HepG2 (cell line): Measurements from ENCODE around the gene RMI1. TPM values are rescaled to one million over a fixed set of nuclear protein-coding genes. Genes with fewer than 3 reads are reported as not detected.

Experiments
- ATRX ChIP-seq: sonication (generic); formaldehyde crosslinking; IDR thresholded peaks from 2 replicates; pipeline ENCODE4 v1.4.0; 2020; ENCODE audit warnings: missing genetic modification reagents, borderline replicate concordance
- CREM ChIP-seq, 2 experiments: sonication (generic) in 1 of 2; formaldehyde crosslinking in 1 of 2; IDR thresholded peaks; 2 replicates each; pipeline versions ENCODE4 v1.4.0 to v1.6.1; 2016 to 2020; ENCODE audit warnings: antibody characterized with exemption in 1 of 2, mild to moderate bottlenecking in 1 of 2, missing genetic modification reagents in 1 of 2
- GABPB1 ChIP-seq: IDR thresholded peaks from 2 replicates; pipeline ENCODE4 v1.6.1; 2016; ENCODE audit warnings: mild to moderate bottlenecking, missing genetic modification reagents, moderate library complexity, missing compliant biosample characterization
- KLF9 ChIP-seq: IDR thresholded peaks from 2 replicates; pipeline ENCODE4 v1.6.1; 2016; ENCODE audit warnings: low read depth
- MAFG ChIP-seq: sonication (generic); formaldehyde crosslinking; IDR thresholded peaks from 2 replicates; pipeline ENCODE4 v1.5.1; 2020; ENCODE audit warnings: mild to moderate bottlenecking, missing genetic modification reagents
- MEIS2 ChIP-seq: sonication (generic); formaldehyde crosslinking; IDR thresholded peaks from 2 replicates; pipeline ENCODE4 v1.9.0; 2021; ENCODE audit warnings: mild to moderate bottlenecking, missing genetic modification reagents
- ONECUT2 ChIP-seq: sonication (generic); formaldehyde crosslinking; IDR thresholded peaks from 2 replicates; pipeline ENCODE4 v1.4.0; 2020; ENCODE audit warnings: missing genetic modification reagents
- PAF1 ChIP-seq: IDR thresholded peaks from 2 replicates; pipeline ENCODE4 v1.6.1; 2016; ENCODE audit warnings: missing genetic modification reagents, missing compliant biosample characterization
- TAF1 ChIP-seq: sonication (generic); formaldehyde crosslinking; IDR thresholded peaks from 2 replicates; pipeline ENCODE4 v1.4.0; 2020; ENCODE audit warnings: missing genetic modification reagents
- TARDBP ChIP-seq: sonication (generic); formaldehyde crosslinking; IDR thresholded peaks from 2 replicates; pipeline ENCODE4 v1.8.0; 2022; ENCODE audit warnings: mild to moderate bottlenecking, missing genetic modification reagents
- ZBTB38 ChIP-seq: sonication (generic); formaldehyde crosslinking; IDR thresholded peaks from 2 replicates; pipeline ENCODE4 v1.5.1; 2020; ENCODE audit warnings: mild to moderate bottlenecking, missing genetic modification reagents
- ZFYVE20 ChIP-seq: sonication (generic); formaldehyde crosslinking; IDR thresholded peaks from 2 replicates; pipeline ENCODE4 v1.8.0; 2023; ENCODE audit warnings: low read depth, mild to moderate bottlenecking, moderate library complexity, missing genetic modification reagents, borderline replicate concordance
- ZNF253 ChIP-seq: sonication (generic); formaldehyde crosslinking; IDR thresholded peaks from 2 replicates; pipeline ENCODE4 v1.8.0; 2022; ENCODE audit warnings: mild to moderate bottlenecking, missing genetic modification reagents, borderline replicate concordance
- ZNF337 ChIP-seq: sonication (generic); formaldehyde crosslinking; IDR thresholded peaks from 2 replicates; pipeline ENCODE4 v1.5.1; 2020; ENCODE audit warnings: missing genetic modification reagents, low read depth, mild to moderate bottlenecking, borderline replicate concordance
- ZNF678 ChIP-seq: sonication (generic); formaldehyde crosslinking; IDR thresholded peaks from 2 replicates; pipeline ENCODE4 v1.4.0; 2020; ENCODE audit warnings: mild to moderate bottlenecking, missing genetic modification reagents
- ZNF7 ChIP-seq: IDR thresholded peaks from 2 replicates; pipeline ENCODE4 v1.6.1; 2016; ENCODE audit warnings: missing biosample characterization, missing genetic modification reagents
- ZSCAN29 ChIP-seq: sonication (generic); formaldehyde crosslinking; conservative IDR thresholded peaks from 2 replicates; pipeline ENCODE4 v1.4.0; 2020; ENCODE audit warnings: mild to moderate bottlenecking, missing genetic modification reagents
- polyA plus RNA-seq, 8 experiments: library from polyadenylated mRNA; depleted of rRNA in 3 of 8; stranded (reverse) in 7 of 8; unstranded in 1 of 8; fragments of >200 nt; fragmentation: Illumina TruSeq in 4 of 8; extraction: Trizol in 4 of 8; gene quantifications; 2 replicates each; pipeline versions ENCODE4 v1.2.1 to v1.2.3, GENCODE V29; 2011 to 2016; ENCODE audit warnings: low read depth in 4 of 8, missing spikeins in 1 of 8, mixed read lengths in 1 of 8; ENCODE audit not compliant: insufficient read depth in 1 of 8
- total RNA-seq, 5 experiments: library from RNA; depleted of rRNA; stranded (reverse); fragments of >200 nt; fragmentation: Illumina TruSeq; extraction: Trizol; gene quantifications; 2 replicates each; pipeline ENCODE4 v1.2.3, GENCODE V29; 2016; ENCODE audit warnings: low read depth in 1 of 5
- TF ChIP-seq, protein P1 (sequence below): sonication (generic); formaldehyde crosslinking; IDR thresholded peaks from 2 replicates; pipeline ENCODE4 v1.4.0; 2020; ENCODE audit warnings: missing genetic modification reagents
- TF ChIP-seq, protein P2 (sequence below): sonication (generic); formaldehyde crosslinking; IDR thresholded peaks from 2 replicates; pipeline ENCODE4 v1.8.0; 2022; ENCODE audit warnings: low read depth, missing genetic modification reagents
- TF ChIP-seq, protein P3 (sequence below): sonication (generic); IDR thresholded peaks from 2 replicates; pipeline ENCODE4 v1.6.1; 2016; ENCODE audit warnings: low read depth, borderline replicate concordance
- TF ChIP-seq, protein P4 (sequence below): sonication (generic); formaldehyde crosslinking; IDR thresholded peaks from 2 replicates; pipeline ENCODE4 v1.4.0; 2020; ENCODE audit warnings: missing genetic modification reagents, mild to moderate bottlenecking, borderline replicate concordance

The RMI1 gene
- total and polyA plus RNA-seq, 2 of the 13 experiments (the other 11 are each of a cell fraction or from before 2014, with no cell fraction given) = 0.54 to 3.7 TPM

DNA sequence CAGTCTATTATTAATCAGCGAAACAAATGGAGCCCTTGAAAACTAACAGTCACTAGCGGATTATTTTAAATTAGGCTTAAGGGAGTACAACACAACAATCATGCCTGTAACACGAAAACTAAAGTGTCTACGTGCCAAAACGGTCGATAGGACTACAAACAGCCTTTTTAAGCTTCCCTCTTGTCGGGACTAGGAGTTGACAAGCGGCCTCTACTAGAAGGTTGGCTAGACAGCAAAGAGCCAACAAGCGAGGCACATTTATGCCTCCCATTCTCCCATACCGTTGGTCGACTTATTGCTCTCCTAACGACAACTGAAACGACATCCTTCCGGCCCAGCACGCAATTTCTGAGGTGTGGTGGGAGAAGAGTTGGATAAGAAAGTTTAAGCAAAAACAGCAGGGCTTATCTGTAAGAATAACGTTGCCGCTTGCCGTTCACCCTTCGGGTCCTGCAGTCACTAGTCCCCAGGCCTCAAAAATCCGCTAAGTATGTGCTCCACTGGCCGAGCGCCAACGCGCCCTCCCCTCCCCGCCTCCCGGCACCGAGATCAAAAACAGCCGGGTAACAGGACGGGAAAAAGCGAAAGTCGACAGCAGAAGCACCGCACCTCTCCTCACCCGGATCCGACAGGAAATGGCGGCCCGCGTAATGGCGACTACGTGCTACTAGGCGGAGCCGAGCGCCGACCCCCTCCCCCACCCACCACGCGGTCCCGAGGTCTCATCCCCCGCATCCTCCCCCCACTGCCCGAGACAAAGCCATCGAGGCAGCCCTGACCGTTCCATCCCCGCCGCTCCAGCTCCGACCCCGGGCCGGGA lies 1.4 kb upstream of the RMI1 start (continued):
- TF ChIP-seq ZNF253 (CRISPR knock-in tag) = no peak
- TF ChIP-seq GABPB1 (CRISPR knock-in tag) = peak; percentile 32
- TF ChIP-seq, protein P1, sequence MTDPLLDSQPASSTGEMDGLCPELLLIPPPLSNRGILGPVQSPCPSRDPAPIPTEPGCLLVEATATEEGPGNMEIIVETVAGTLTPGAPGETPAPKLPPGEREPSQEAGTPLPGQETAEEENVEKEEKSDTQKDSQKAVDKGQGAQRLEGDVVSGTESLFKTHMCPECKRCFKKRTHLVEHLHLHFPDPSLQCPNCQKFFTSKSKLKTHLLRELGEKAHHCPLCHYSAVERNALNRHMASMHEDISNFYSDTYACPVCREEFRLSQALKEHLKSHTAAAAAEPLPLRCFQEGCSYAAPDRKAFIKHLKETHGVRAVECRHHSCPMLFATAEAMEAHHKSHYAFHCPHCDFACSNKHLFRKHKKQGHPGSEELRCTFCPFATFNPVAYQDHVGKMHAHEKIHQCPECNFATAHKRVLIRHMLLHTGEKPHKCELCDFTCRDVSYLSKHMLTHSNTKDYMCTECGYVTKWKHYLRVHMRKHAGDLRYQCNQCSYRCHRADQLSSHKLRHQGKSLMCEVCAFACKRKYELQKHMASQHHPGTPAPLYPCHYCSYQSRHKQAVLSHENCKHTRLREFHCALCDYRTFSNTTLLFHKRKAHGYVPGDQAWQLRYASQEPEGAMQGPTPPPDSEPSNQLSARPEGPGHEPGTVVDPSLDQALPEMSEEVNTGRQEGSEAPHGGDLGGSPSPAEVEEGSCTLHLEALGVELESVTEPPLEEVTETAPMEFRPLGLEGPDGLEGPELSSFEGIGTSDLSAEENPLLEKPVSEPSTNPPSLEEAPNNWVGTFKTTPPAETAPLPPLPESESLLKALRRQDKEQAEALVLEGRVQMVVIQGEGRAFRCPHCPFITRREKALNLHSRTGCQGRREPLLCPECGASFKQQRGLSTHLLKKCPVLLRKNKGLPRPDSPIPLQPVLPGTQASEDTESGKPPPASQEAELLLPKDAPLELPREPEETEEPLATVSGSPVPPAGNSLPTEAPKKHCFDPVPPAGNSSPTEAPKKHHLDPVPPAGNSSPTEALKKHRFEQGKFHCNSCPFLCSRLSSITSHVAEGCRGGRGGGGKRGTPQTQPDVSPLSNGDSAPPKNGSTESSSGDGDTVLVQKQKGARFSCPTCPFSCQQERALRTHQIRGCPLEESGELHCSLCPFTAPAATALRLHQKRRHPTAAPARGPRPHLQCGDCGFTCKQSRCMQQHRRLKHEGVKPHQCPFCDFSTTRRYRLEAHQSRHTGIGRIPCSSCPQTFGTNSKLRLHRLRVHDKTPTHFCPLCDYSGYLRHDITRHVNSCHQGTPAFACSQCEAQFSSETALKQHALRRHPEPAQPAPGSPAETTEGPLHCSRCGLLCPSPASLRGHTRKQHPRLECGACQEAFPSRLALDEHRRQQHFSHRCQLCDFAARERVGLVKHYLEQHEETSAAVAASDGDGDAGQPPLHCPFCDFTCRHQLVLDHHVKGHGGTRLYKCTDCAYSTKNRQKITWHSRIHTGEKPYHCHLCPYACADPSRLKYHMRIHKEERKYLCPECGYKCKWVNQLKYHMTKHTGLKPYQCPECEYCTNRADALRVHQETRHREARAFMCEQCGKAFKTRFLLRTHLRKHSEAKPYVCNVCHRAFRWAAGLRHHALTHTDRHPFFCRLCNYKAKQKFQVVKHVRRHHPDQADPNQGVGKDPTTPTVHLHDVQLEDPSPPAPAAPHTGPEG (CRISPR knock-in tag) = no peak; the same call in 1 of the 2 replicates
- TF ChIP-seq ATRX = no peak
- no peak for TF ChIP-seq ZNF7
- no peak for TF ChIP-seq ZBTB38 (CRISPR knock-in tag)
- TF ChIP-seq, protein P2, sequence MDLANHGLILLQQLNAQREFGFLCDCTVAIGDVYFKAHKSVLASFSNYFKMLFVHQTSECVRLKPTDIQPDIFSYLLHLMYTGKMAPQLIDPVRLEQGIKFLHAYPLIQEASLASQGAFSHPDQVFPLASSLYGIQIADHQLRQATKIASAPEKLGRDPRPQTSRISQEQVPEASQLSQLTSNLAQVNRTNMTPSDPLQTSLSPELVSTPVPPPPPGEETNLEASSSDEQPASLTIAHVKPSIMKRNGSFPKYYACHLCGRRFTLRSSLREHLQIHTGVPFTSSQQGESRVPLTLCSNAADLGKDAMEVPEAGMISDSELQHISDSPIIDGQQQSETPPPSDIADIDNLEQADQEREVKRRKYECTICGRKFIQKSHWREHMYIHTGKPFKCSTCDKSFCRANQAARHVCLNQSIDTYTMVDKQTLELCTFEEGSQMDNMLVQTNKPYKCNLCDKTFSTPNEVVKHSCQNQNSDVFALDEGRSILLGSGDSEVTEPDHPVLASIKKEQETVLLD (CRISPR knock-in tag) = no peak
- TF ChIP-seq ZNF678 (CRISPR knock-in tag) = 0 out of 2 replicates have a peak, but pooled peaks have one; percentile 0
- TF ChIP-seq ZSCAN29 (CRISPR knock-in tag) = no peak
- TF ChIP-seq CREM (IDR thresholded peaks at IDR 0.05) = no peak
- TF ChIP-seq CREM (CRISPR knock-in tag; IDR thresholded peaks at IDR 0.05) = no peak
- no peak for TF ChIP-seq KLF9 (CRISPR knock-in tag)
- peak; percentile 35; the same call in 1 of the 2 replicates for TF ChIP-seq TARDBP (CRISPR knock-in tag)
- peak; percentile 51 for TF ChIP-seq MEIS2
- peak; percentile 7; the same call in 1 of the 2 replicates for TF ChIP-seq TAF1 (CRISPR knock-in tag)
- TF ChIP-seq ZFYVE20 = no peak
- no peak for TF ChIP-seq PAF1
- TF ChIP-seq ONECUT2 (CRISPR knock-in tag) = no peak
- TF ChIP-seq, protein P3, sequence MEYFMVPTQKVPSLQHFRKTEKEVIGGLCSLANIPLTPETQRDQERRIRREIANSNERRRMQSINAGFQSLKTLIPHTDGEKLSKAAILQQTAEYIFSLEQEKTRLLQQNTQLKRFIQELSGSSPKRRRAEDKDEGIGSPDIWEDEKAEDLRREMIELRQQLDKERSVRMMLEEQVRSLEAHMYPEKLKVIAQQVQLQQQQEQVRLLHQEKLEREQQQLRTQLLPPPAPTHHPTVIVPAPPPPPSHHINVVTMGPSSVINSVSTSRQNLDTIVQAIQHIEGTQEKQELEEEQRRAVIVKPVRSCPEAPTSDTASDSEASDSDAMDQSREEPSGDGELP = no peak
- TF ChIP-seq, protein P4, sequence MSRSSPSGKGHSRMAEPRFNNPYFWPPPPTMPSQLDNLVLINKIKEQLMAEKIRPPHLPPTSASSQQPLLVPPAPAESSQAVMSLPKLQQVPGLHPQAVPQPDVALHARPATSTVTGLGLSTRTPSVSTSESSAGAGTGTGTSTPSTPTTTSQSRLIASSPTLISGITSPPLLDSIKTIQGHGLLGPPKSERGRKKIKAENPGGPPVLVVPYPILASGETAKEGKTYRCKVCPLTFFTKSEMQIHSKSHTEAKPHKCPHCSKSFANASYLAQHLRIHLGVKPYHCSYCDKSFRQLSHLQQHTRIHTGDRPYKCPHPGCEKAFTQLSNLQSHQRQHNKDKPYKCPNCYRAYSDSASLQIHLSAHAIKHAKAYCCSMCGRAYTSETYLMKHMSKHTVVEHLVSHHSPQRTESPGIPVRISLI (CRISPR knock-in tag) = no peak
- TF ChIP-seq MAFG (CRISPR knock-in tag) = no peak
- TF ChIP-seq ZNF337 (CRISPR knock-in tag) = no peak
